ENCODE data around the gene SLC22A5.

SLC22A5 gene

DNA sequence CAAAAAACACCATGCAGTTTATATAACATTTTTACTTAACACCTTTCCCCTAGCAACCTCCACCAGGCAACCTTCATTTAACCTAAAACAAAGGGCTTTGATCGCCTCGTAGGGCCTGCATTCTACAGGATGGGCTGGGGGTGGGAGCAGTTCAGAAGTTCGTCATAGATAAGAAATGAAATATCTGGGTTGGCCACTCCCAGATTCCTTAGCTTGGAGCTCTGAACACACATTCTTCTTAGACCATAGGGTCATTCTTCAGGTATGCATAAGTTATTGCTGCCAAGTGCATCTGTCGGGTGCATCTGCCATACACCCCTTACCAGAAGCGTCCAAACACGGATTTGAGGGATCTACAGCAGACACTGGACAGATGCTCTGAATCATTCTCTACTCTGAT lies 4.3 kb upstream of the SLC22A5 start:
- no peak for DNase-seq (ENCODE audit: low read depth)

DNA sequence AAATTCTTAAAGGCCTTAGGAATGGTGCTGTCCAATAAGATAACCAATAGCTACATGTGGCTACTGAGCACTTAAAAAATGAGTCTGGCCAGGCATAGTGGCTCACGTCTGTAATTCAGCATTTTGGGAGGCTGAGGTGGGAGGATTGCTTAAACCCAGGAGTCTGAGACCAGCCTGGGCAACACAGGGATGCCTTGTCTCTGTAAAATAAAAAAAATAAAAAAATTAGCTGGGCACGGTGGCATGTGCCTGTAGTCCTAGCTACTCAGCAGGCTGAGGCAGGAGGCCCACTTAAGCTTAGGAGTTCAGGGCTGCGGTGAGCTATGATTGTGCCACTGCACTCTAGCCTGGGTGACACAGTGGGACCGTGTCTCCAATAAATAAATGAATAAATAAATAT lies 1.3 kb upstream of the SLC22A5 start:
- DNase-seq (ENCODE audit: low read depth) = no peak

DNA sequence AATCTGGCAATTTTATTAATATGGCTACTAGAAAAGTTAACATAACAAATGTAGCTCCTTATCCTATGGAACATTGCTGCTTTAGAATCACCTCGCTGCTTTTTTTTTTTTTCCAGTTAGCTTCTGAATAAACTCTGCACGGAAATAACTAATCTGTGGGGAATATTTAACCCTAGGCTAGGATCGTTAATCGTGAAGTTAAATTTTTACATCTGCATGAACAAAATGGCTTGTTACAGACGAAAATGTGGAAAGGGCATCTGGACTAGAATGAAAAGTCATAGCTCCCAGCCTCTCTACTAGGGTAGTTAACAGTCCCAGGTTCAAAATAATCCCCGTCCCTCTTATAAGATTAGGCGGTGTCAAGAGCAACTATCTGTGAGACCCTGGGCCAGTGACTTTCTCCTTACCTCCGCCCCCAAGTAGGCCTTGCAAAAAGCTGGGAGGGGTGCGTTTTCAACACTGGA lies 470 bp upstream of the SLC22A5 start:
- DNase-seq (ENCODE audit: low read depth) = no peak

DNA sequence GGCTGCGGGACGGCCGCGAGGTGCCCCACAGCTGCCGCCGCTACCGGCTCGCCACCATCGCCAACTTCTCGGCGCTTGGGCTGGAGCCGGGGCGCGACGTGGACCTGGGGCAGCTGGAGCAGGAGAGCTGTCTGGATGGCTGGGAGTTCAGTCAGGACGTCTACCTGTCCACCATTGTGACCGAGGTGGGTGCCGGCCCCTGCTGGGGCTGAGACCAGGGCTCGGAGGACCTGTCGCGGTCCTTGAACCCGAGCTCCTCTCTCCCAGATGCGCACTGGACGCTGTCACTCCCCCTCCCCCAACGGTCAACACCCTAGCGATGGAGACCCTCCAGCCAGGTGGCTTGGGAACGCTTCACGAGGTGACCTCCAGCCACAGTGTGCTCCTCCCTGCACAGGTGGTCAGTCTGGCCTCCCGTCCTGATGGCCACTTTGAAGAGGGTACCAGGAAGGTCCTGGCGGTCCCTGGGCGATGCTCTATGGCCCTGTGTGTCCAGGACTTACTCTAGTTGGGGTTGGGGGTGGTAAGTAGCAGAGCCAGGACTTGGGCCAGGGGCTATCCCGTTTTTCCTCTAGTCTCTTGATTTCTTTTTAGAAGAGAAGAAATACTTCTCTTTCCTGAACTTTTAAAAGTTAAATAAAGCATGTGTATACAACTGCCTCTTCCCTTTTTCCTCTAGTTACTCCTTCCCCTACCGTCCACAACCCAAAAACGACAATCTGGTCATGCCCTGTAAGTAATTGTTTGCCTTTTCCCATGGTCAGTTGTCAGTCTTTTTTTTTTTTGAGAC lies 866 bp downstream of the SLC22A5 start:
- DNase-seq (ENCODE audit: low read depth) = no peak

DNA sequence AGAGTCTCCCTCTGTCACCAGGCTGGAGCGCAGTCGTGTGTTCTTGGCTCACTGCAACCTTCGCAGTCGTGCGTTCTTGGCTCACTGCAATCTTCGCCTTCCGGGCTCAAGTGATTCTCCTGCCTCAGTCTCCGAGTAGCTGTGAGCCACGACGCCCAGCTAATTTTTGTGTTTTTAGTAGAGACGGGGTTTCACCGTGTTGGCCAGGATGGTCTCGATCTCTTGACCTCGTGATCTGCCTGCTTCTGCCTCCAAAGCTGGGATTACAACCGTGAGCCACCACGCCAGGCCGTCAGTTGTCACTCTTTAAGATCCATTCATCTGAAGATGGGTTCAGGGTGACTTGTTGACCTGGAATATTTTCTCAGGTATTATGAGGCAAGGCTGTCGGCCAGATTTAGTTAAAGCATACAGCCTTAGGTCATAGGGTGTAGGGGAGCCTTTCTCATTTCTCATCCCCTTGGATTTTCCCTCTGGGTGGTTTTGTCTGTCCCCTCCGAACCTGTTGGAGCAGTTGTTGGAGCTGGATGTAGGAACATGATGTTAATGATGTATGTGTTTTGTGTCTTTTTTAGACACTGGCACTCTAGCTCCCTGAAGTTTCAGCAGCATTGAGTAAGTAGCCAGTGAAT lies 1.6 kb downstream of the SLC22A5 start:
- DNase-seq (ENCODE audit: low read depth) = no peak

DNA sequence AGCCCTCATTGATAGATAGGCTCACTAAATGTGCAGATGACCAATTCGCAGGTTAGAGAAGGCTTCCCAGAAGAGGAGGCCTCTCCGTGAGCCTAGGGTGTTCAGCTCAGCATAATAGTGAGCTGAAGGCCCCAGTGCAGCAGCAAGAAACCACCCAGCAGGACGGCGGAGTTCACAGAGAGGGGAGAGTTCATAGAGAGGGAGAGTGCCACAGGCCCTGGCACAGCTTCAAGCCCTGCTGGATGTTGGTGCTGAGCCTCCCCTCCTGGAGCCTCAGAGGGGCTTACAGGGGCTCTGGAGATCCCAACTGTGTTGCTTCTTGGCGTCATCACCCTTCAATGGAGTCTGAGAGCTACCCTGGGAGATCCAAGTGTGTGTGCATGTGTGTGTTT lies 2.1 kb downstream of the SLC22A5 start:
- no peak for DNase-seq (ENCODE audit: low read depth)

DNA sequence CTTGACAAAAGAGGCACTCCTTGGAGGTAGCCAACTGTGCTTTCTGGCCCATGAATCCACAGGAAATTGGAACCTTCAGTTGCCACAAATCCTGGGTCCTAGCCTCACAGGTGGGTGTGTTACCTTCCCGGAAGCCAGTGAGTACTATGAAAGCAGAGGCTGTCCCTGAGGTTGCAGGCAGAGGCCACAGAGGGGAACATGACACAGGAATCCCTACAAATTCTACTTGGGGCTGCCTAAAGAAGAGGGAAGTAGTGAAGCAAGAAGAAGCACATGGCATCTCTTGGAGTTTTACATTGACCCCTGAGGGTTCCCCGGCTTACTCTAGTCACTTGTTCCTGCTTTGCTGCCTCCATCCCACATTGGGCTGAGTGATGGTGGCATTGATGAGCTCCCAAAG lies 2.6 kb downstream of the SLC22A5 start:
- no peak for DNase-seq (ENCODE audit: low read depth)

DNA sequence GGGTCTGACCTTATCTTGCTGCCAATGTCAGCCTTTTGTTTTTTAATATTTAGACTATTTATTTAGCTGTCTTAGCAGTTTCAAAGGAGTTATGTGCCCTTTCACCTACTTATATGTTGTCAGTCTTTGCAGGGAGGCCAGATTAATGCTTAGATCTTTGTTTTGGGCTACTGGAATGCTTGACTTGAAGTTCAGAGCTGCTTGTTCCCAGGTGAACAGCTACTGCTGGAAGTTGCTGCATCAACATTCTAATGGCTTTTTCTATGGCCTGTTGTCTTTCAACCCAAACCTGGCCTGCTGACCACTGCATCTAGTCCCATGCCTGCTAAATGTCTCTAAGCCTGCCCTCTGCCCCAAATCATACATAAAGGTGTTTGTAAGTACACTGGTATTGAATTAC lies 3.0 kb downstream of the SLC22A5 start:
- DNase-seq (ENCODE audit: low read depth) = no peak

DNA sequence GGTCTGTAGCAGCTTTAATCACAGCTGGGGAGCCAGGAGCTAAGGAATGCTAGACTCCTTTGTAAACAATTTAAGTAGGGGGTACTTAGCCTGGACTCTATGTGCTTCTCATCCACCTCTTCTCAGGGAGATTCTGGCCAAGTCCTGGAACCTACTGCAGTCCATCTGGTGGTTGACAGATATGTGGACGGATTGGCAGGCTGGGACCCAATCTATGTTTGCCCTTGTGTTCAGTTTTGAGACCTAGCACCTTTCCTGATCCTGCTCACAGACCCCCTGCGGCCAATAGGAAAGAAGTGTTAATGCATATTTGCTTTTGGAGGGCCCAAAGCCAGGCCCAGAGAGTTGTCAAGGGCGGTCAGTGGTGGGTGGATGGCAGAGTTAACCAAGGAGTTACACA lies 6.4 kb downstream of the SLC22A5 start:
- DNase-seq (ENCODE audit: low read depth) = no peak

DNA sequence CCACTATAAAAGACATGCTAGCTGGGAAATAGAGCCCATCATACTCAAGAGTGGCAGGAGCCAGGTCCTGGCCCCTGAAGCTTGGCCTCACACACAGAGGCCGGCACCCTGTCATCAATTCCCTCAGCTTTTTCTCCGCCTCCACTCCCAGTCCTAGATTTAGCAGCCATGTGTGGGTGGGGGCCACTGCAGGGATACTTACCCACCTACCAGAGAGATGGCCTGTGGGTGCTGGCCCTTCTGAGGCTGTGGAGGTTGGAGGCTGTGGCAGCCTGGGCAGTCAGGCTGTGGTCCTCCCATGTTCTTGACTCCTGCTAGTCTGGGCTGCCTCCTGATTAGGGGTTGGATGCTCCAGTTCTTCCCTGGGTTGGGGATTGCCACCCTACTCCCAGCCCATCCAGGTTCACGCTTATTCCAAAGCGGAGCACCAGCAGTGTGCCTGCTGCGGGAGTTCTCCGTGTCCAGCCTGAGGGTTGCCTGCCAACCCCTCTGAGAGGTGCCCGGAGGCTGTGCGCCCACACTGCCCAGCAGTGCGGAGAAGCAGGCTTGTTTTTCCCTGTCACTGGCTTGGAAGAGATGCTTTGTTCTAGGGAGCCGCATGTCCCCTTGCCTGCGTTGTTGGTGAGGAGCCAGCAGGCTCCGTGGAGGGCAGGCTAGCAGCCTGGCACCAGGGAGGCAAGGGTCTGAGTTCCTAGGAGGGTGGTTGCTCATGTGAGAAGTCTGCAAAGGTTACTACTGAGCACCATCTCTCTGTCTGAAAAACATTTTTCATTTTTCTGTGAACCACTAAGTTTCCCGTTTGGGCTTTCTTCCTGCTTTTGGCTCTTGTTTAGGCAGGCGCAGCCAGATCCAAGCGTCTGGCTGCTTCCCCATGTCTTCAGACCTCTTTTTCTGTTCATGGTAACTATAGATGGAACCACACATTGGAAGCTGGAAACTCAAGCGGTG lies 7.5 kb downstream of the SLC22A5 start:
- no peak for DNase-seq (ENCODE audit: low read depth)

DNA sequence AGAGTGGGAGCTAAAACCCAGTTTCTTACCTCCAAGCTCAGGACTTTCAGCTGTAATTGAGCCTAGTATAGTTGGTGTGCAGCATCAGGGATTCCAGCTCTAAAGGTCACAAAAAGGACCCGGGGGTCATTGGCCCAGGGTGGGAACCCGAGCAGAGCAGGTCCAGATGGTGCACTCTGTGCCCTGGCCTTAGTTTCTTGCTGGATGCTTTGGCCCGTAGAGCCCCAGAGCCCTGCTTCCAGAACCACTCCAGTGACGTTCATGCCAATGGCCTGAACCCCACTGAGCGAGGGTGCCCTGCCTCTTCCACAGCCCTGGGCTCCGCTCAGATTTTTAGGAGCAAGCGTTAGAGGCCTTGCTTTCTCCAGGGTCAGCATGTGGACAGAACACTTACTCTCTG lies 8.2 kb downstream of the SLC22A5 start:
- no peak for DNase-seq (ENCODE audit: low read depth)

DNA sequence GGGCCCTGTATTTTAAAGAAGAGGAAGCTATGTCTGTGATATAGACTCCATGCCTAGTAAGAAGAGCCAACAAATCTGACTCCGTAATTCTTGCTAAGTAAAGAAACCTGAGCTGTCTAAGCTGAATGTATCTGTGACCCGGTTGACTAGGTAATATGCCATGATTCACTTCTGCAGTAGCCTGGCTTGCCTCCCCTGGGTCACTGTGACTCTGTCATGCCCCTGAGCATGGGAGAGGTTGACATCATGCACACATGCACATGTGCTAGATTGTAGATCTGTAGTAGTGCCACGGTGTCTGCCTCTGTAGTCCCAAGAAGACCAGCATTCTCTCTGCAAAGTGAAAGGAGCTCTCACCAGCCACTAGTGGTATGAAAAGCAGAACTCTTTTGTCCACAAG lies 9.1 kb downstream of the SLC22A5 start:
- no peak for DNase-seq (ENCODE audit: low read depth)

DNA sequence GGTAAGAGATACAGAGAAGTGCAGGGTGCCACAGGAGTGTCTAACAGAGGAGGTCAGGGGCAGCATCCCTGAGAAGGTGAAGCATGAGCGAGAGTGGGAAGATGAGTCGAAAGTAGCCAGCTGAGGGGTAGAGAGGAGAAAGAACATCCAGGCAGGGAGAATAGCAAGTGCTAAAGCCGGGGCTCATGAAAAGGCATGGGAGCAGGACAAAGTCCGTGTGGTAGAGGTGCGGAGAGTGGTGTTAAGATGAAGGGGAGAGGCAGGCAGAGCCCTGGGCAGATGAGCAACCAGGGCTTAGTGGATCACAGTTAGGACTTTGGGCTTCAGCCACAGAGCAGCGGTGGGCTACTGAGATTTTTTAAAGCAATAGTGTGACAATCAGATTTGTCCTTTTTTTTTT lies 10.5 kb downstream of the SLC22A5 start:
- no peak for DNase-seq (ENCODE audit: low read depth)

DNA sequence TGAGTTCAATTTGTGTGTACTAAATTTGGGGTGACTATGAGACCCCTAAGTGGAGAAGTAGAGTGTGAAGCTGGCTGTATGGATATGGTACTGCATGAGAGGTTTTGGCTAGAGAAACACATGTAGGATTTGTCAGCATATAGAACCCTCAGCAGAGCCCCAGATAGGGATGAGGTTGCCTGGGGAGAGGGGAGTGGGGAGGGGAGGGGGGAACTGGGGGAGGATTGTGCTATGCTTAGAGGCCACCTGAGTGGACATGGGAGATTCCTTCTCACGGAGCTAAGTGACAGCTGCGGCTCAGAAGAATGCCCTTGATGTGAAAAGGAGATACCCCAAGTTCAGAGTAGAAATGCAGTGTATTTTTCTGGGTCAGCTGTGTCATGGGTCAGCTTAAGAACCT lies 11.2 kb downstream of the SLC22A5 start:
- DNase-seq (ENCODE audit: low read depth) = no peak

DNA sequence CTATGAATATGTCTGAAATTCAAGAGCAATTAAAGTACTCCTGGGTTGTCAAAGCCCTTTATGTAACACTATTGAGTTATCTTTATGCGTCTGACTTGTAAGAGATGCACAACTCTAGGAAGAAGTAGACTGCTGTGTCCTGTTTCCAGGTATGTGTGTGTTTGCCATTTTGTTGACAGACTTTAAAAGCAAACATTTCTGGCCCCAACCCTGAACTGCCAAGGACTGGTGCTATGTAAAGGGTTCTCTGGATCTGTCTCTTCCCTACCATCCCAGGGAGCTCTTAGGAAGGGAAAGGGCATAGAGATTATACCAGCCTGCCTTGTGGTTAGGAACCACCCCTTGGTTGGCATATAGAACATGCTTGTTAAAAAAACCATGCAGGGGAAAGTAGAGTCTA lies 12.1 kb downstream of the SLC22A5 start:
- DNase-seq (ENCODE audit: low read depth) = no peak

DNA sequence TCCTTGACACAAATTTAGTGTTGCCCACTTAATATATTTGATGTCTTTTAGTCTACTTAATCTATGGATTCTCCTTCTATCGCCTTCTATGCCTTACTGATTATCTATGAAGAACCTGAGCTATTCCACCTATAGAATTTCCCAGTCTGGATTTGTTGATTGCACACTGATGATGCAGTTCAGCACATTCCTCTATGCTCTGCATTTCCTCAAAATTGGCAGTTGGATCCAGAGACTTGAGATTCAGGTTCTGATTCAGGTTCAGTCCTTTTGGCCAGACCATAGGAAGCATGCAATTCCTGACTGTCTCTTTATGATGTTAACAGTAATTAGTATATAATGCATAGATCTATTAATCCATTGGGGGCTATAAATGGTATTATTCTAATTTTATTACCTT lies 13.8 kb downstream of the SLC22A5 start:
- DNase-seq (ENCODE audit: low read depth) = no peak

DNA sequence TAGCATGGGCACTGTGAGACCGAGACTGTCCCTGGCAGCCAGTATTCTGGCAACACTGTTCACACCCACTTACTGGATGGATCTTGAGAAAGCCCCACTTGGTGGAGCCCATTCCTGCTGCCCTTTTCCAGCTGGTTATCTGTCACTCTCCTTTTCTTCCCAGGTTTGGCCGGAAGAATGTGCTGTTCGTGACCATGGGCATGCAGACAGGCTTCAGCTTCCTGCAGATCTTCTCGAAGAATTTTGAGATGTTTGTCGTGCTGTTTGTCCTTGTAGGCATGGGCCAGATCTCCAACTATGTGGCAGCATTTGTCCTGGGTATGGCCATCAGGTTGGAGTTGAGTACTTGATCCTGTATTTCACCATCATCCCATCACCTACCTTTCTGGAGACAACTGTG lies 14.5 kb downstream of the SLC22A5 start:
- no peak for DNase-seq (ENCODE audit: low read depth)

DNA sequence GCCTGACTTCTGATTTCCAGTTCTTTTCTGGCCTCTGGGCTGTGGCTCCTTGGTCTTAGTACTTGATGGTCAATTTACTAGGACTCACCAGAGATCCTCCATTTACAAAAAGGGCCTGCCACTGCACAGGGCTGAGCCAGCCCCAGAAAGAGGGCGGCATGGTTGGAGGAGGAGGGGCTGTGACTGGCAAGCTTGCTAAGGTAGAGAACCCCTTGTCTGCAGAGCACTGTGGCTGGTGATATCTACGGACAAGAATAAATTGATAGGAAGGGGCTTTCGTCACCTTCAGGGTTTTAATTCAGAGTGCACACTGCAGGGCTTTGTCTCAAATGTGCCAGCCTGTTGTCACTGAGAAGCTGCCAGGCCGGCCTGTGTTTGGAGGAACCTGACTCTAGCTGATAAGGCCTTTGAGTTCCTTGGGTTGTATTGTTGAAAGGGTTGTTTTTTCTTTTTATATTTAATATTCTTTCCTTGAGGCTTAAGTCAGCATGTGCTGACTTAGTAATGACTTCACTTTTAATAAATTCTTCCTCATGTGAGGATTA lies 15.1 kb downstream of the SLC22A5 start:
- no peak for DNase-seq (ENCODE audit: low read depth)

DNA sequence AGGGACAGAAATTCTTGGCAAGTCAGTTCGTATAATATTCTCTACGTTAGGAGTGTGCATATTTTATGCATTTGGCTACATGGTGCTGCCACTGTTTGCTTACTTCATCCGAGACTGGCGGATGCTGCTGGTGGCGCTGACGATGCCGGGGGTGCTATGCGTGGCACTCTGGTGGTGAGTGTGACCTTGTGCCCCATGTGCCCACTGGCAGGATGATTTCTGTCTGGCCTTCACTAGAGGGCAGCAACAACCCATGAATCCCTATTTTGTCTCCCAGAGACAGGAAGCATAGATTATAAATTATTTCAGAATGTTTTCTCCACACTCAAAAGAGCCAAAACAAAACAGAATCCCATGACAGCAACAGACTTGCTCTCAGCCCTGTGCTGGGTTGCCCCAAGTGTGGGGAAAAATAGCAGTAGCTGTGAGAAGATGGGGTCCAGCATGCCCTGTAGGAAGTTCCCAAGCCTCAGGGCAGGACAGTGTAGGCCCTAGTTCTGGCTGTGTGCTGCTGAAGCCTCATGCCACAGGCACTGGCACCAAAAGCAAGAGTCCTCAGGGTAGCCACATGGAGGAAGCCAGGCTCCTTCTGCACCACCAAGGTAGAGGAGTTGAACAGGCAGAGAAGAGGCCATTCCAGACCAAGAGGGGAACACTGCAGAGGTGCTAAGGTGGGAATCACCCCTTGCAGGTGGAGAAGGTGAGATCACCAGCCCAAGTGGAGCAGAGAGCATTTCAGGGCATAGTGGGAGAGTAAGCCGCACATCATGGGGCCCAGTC lies 16.0 kb downstream of the SLC22A5 start:
- DNase-seq (ENCODE audit: low read depth) = peak; percentile 56

DNA sequence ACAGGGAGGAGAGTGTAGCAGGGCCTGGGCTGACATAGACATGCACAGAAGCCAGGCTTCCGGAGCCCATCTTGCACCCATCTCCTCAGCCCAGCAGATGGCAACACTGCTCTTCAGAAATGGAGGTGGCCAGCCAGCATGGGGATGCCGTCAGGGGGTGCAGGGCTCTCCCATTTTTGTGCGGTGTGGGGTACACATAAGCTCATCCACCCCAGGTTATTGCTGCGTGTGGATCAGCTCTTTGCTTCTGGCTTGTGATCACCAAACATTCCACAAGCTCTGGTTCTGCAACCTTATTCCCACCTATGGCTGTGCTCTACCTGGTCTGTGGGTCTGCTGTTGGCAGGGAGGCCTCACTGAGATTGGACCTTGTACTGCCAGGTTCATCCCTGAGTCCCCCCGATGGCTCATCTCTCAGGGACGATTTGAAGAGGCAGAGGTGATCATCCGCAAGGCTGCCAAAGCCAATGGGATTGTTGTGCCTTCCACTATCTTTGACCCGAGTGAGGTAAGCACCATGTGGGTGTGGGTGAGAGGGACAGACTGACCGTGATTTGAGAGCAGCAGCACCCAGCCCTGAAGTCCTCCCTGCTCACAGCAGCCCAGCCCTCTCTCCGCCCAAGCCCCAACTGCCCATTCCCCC lies 17.3 kb downstream of the SLC22A5 start:
- DNase-seq (ENCODE audit: low read depth) = no peak

DNA sequence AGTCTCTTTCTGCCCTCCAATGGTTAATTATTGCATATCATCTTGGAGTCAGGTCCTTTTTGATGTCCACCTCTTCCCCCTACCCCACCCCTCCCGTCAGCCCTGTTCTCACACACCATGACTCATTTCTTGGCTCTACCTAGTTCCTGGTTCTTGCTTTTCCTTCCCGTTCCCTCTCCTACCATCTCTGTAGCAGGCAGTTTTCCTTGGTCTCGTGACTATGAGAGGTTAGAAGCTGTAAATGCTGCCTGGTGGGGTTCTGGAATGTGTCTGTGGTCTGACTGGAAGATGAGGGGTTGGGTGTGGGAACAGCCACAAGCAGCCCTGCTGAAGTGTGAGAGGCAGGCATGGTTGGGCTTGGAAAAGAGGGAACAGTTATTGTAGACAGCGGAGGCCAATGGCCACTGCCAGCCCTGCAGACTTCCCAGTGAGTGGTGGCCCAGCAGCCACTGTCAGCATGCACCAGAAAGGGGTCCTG lies 18.2 kb downstream of the SLC22A5 start:
- DNase-seq (ENCODE audit: low read depth) = peak; percentile 98
